GM19193 (cell line): ENCODE data around the gene SLC17A8.

Experiments used
- POLR2A ChIP-seq: IDR thresholded peaks from 4 replicates; pipeline ENCODE4 v1.6.1; 2011; ENCODE audit not compliant: insufficient read depth, insufficient read length; ENCODE audit errors: extremely low read depth

SLC17A8 gene

GRCh38 chr12:100356644-100357223 lies at the start of gene SLC17A8:
Gene SLC17A8 (plus strand): TSS chr12:100357074. CDS start chr12:100357392, 318 bp downstream.
- no peak for TF ChIP-seq POLR2A

- TF ChIP-seq POLR2A, result no peak
Observed at GRCh38 chr12:100311317-100311716, 45.6 kb upstream of the SLC17A8 start.

GRCh38 chr12:100317371-100317770 lies 39.5 kb upstream of the SLC17A8 start:
- no peak for TF ChIP-seq POLR2A

- no peak for TF ChIP-seq POLR2A
Observed at GRCh38 chr12:100324498-100324897, 32.4 kb upstream of the SLC17A8 start.

GRCh38 chr12:100326208-100326607 lies 30.7 kb upstream of the SLC17A8 start:
- TF ChIP-seq POLR2A, result no peak

- TF ChIP-seq POLR2A, result no peak
Observed at GRCh38 chr12:100329800-100330199, 27.1 kb upstream of the SLC17A8 start.

- TF ChIP-seq POLR2A, result no peak
Observed at GRCh38 chr12:100331871-100332270, 25.0 kb upstream of the SLC17A8 start.

GRCh38 chr12:100332852-100333251 lies 24.0 kb upstream of the SLC17A8 start:
- no peak for TF ChIP-seq POLR2A

GRCh38 chr12:100337299-100337698 lies 19.6 kb upstream of the SLC17A8 start:
- TF ChIP-seq POLR2A, result no peak

- TF ChIP-seq POLR2A, result no peak
Observed at GRCh38 chr12:100337727-100338126, 19.1 kb upstream of the SLC17A8 start.

GRCh38 chr12:100339071-100339470 lies 17.8 kb upstream of the SLC17A8 start:
- TF ChIP-seq POLR2A, result no peak

- no peak for TF ChIP-seq POLR2A
Observed at GRCh38 chr12:100345020-100345767, 11.7 kb upstream of the SLC17A8 start.

GRCh38 chr12:100346660-100347059 lies 10.2 kb upstream of the SLC17A8 start:
- TF ChIP-seq POLR2A, result no peak

- TF ChIP-seq POLR2A, result no peak
Observed at GRCh38 chr12:100348657-100349454, 8.0 kb upstream of the SLC17A8 start.

GRCh38 chr12:100359248-100359647 lies 2.4 kb downstream of the SLC17A8 start:
- no peak for TF ChIP-seq POLR2A

- no peak for TF ChIP-seq POLR2A
Observed at GRCh38 chr12:100359822-100360221, 2.9 kb downstream of the SLC17A8 start.

GRCh38 chr12:100360450-100360849 lies 3.6 kb downstream of the SLC17A8 start:
- no peak for TF ChIP-seq POLR2A

- TF ChIP-seq POLR2A, result no peak
Observed at GRCh38 chr12:100364324-100364723, 7.5 kb downstream of the SLC17A8 start.
